CD4-positive, alpha-beta T cell treated with Interleukin-17A for 4 hours (primary cell): Measurements from ENCODE around the gene TAF12.
"Not testable (repeated sequence)": the region's sequence is repeated elsewhere in the genome, so short reads cannot be mapped to it uniquely, and the experiment has no call there.

Experiments used
- DNase-seq: peaks from one replicate; pipeline ENCODE4 v3.0.0-alpha.2; 2020; ENCODE audit warnings: mixed read lengths

The TAF12 gene

DNA sequence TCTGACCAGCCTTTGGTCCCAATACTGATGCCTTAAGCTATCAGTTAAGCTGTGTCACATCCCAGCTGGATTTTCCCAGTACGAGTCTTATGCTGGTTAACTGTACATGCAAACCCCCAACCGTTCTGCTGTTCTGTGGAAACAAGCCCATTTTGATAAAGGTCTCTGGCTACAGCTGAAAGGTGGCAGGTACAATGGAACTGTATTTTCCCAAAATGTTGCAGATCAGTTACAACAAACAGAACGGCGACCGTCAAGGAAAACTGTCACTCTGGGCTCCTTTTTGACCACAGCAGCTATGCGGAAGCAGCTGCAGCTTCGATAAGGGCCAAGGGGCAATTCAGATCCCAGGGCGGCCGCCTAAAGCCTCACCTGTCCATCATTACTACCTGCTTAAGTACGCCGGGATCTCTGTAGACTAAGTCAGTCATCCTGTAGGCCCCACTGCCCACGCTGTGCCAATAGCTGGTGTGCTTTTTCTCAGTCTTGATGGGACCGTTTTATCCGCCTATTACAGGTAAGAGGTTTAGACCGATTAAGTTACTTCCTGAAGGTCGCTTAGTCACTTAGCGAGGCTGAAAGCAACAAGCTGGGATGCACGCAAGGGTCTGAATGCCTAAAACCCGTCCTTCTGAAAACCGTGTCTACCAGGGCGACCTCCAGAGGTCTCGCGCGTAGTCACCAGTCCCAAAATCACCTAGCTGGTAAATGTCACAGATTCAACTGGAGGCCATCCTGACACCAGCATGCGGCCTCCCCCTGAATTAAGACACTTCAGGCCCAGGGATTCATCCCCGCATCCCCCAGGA, 61.9 kb downstream of the TAF12 start:
- peak; percentile 73 for DNase-seq

GRCh38 chr1:28579401-28579800, 63.5 kb downstream of the TAF12 start:
- DNase-seq = no peak

DNA sequence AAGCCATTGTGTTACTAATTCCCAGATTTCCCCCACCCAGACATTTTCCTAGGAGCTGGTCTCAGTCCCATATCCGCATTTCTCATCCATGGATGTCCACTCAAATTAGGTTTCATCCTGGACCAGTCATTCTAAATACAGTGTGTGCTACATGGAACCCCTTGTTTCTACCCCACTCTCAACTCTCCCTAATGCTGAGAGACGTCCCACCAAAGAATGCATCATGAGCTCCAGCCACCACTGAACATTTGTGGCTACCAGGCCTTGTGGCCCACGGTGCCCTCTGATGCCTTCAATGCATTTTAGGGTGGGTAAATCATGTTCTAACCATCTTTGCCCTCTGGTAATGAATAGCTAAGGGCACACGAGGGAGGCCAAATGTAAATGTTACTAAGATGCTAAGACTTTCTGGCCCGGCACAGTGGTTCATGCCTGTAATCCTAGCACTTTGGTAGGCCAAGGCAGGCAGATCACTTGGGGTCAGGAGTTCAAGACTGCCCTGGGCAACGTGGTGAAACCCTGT, 64.1 kb downstream of the TAF12 start:
- DNase-seq = no peak

- DNase-seq = no peak
Measured at GRCh38 chr1:28577738-28578536, 64.9 kb downstream of the TAF12 start.

DNA sequence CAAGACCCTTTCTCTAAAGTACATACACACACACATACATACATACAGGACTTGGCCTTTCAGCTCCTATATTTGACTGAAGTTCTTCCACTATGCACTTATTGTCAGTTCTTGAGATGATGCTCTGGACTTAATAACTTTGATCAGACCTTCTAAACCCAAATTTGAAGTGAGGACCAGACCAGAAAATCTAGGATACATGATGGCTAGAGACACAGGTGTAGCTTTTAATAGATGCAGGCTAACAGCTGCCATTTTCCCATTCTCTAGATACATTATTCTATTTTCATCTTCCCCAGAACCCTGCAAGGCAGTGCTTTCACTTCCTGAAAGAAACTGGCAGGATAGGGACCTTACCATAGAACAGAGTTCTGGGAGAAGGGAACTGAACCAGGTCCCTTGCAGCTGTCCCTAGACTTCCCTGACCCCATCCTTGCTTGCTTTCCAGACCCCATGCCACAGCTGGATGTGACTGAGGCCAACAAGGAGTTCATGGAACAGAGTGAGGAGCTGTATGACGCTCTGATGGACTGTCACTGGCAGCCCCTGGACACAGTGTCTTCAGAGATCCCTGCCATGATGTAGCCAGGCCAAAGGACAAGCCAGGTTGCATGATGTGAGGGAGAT, 65.7 kb downstream of the TAF12 start:
- DNase-seq = no peak

GRCh38 chr1:28573564-28573963, 69.3 kb downstream of the TAF12 start:
- DNase-seq = no peak

DNA sequence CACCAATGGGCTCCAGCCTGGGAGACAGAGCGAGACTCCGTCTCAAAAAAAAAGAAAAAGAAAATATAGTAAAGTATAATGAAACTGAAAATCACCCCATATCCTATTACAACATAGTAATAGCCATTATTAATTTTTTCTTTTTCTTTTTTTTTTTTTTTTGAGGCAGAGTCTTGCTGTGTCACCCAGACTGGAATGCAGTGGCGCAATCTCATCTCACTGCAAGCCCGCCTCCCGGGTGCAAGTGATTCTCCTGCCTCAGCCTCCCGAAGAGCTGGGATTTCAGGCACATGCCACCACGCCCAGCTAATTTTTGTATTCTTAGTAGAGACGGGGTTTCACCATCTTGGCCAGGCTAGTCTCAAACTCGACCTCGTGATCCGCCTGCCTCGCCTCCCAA, 70.0 kb downstream of the TAF12 start:
- not testable (repeated sequence) for DNase-seq

DNA sequence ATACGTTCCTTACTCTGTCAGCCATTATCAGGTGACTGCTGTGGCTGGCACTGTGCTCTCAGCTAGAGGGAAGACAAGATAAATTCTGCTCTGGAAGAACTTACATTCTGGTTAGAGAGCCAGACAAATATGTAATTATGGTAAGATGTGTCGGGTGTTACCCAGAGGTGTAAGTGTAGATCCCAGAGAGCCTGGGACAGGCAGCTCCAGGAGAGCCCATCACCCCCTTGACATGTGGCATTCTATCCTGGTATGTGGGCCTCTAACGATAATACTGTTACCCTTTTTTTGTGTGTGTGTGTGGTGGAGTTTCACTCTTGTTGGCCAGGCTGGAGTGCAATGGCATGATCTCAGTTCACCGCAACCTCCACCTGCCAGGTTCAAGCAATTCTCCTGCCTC, 71.0 kb downstream of the TAF12 start:
- no peak for DNase-seq

GRCh38 chr1:28566931-28567330, 75.9 kb downstream of the TAF12 start:
- no peak for DNase-seq

GRCh38 chr1:28565726-28566125, 77.1 kb downstream of the TAF12 start:
- DNase-seq = no peak

GRCh38 chr1:28565040-28565439, 77.8 kb downstream of the TAF12 start:
- DNase-seq = no peak

- no peak for DNase-seq
Measured at GRCh38 chr1:28564310-28564709, 78.6 kb downstream of the TAF12 start.

DNA sequence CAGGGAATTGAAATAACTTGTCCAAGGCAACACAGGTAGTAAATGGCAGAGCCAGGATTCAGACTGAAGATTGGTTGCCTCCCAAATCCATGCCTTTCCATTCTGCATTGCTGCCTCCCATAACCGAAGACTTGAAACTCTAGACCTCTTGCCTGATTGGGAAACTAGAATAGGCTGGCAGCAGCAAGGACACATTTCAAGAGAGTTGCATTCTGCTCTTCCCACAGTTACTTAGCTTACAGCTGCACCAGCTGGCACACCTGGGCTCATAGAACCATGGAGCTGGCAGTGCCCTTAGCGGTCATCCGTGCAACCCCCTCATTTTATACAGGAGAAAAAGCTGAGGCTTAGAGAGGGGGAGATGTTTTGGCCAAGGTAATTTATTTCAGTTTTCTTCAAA, 82.0 kb downstream of the TAF12 start:
- no peak for DNase-seq
